ENCODE measurements around the gene HOXD13. TPM values are rescaled to one million over a fixed set of nuclear protein-coding genes. Genes with fewer than 3 reads are reported as not detected.

Gene HOXD13
- total and polyA plus RNA-seq, 2 of the 8 experiments (the other 6 are each of a cell fraction or from before 2014, with no cell fraction given): not detected

DNA sequence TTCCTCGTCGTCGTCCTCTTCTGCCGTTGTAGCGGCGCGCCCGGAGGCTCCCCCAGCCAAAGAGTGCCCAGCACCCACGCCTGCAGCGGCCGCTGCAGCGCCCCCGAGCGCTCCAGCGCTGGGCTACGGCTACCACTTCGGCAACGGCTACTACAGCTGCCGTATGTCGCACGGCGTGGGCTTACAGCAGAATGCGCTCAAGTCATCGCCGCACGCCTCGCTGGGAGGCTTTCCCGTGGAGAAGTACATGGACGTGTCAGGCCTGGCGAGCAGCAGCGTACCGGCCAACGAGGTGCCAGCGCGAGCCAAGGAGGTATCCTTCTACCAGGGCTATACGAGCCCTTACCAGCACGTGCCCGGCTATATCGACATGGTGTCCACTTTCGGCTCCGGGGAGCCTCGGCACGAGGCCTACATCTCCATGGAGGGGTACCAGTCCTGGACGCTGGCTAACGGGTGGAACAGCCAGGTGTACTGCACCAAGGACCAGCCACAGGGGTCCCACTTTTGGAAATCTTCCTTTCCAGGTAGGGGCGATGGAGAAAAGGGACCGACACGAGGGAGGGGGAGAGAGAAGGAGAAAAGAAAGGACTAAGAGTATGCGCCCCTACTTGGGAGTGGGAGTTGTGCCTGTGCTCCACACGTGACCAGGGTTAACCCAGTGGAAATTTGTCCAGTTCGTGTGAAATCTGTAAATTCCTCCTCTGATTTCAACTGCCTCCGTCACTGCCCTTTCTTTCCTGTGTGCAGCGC is 800 bp downstream of the HOXD13 start:
- H2AK5ac ChIP-seq (ENCODE audit: low read depth, low read length): no peak overlapping the region; the same call in 1 of the 2 replicates
- no peak overlapping the region for H3K56ac ChIP-seq (replicated peaks; ENCODE audit: insufficient read length, low read depth, low read length)
- DNase-seq (ENCODE audit: low read depth in 1 of 2, low spot score in 2 of 2) (peak in 1 of 2 experiments; percentile 72), FAIRE-seq (no peak)
- peaks cover 6% of the 10 kb centered on the region for H3K23me2 ChIP-seq (ENCODE audit: low read depth, low read length)
- 5% methylated on average over 42 of the region's 53 CpGs; no CpG with 5 or more reads in 1 of the 2 experiments for WGBS, 2 experiments (ENCODE audit: extremely low coverage in 1 of 2, insufficient coverage in 1 of 2, insufficient read length in 1 of 2, insufficient replicate concordance in 2 of 2, low coverage in 1 of 2, low lambda C conversion rate in 2 of 2, missing lambda C conversion rate in 1 of 2)
- peak overlapping the region in 2 of 4 experiments; percentile 6 to 51; a peak in 4 of 8 replicates for H3K4me3 ChIP-seq (ENCODE audit: extremely low read depth in 1 of 4, insufficient read depth in 2 of 4, low read depth in 3 of 4, low read length in 4 of 4)
- H2BK5ac ChIP-seq (ENCODE audit: low read depth, low read length): peak overlapping the region; percentile 32; the same call in 1 of the 2 replicates
- peaks cover 0 to 20% (median 11%) of the 10 kb centered on the region in 4 experiments; a peak in 6 of 7 replicates for H3K4me1 ChIP-seq (replicated peaks in 1 of 4; ENCODE audit: control insufficient read depth in 3 of 4, insufficient read depth in 4 of 4, low read length in 3 of 4)
- H3K9me3 ChIP-seq (ENCODE audit: insufficient read depth in 2 of 2, low read depth in 1 of 2, low read length in 1 of 2): no peaks in the 10 kb centered on the region; a peak in 1 of 4 replicates
- H3K79me2 ChIP-seq (ENCODE audit: control insufficient read depth in 1 of 2, insufficient read depth in 2 of 2, low read length in 2 of 2): no peaks in the 10 kb centered on the region
- peak overlapping the region; percentile 85; the same call in 1 of the 2 replicates for H2BK12ac ChIP-seq (ENCODE audit: low read depth, low read length)
- POLR2A ChIA-PET (ENCODE audit: partially characterized antibody): interaction anchor here (1.0 to 2.1 kb wide), 3 partner anchors 11 to 12 kb away, joined by 4 to 7 read pairs (median 6); no protein-coding TSS in a partner anchor
- H4K20me1 ChIP-seq (replicated peaks in 1 of 2; ENCODE audit: control insufficient read depth in 1 of 2, insufficient read depth in 2 of 2, low read length in 2 of 2): peaks cover 21 to 36% of the 10 kb centered on the region in 2 experiments
- H3K27ac ChIP-seq (ENCODE audit: low read depth, low read length): no peak overlapping the region
- CTCF ChIA-PET (ENCODE audit: partially characterized antibody): interaction anchor here (0.6 to 6.5 kb wide), 8 partner anchors 11 to 1630 kb away, joined by 3 to 130 read pairs (median 4); partner anchors contain the start of gene EVX2
- H3K14ac ChIP-seq (ENCODE audit: insufficient read length): no peak overlapping the region
- no peak overlapping the region for H3K9ac ChIP-seq (replicated peaks in 1 of 4; ENCODE audit: extremely low read depth in 1 of 4, low read depth in 3 of 4, low read length in 3 of 4)
- H4K5ac ChIP-seq (ENCODE audit: insufficient read length, low read depth, low read length): no peak overlapping the region
- H3K36me3 ChIP-seq (ENCODE audit: control insufficient read depth in 2 of 4, insufficient read depth in 4 of 4, low read length in 3 of 4): peaks cover 0 to 5% (median 0%) of the 10 kb centered on the region in 4 experiments; a peak in 1 of 8 replicates
- no peak overlapping the region for H2AFZ ChIP-seq (ENCODE audit: low read length)
- H2BK120ac ChIP-seq (replicated peaks; ENCODE audit: low read depth, low read length): no peak overlapping the region
- H3K79me1 ChIP-seq (ENCODE audit: low read depth, low read length): no peaks in the 10 kb centered on the region
- peak overlapping the region; percentile 40; the same call in 1 of the 2 replicates for H4K8ac ChIP-seq (ENCODE audit: extremely low read depth, insufficient read depth, low read length)
- H3K27me3 ChIP-seq (replicated peaks in 1 of 4; ENCODE audit: control insufficient read depth in 3 of 4, extremely low read depth in 1 of 4, insufficient read depth in 3 of 4, low read length in 3 of 4): peaks cover 79 to 98% (median 91%) of the 10 kb centered on the region in 4 experiments
- no peak overlapping the region for H3K4ac ChIP-seq (replicated peaks; ENCODE audit: insufficient read length, low read depth, low read length)
- peak overlapping the region; percentile 75; the same call in 1 of the 2 replicates for H3K18ac ChIP-seq (ENCODE audit: extremely low read depth, low read length)
- H2BK20ac ChIP-seq (ENCODE audit: low read length): peak overlapping the region; percentile 97
- peak overlapping the region; percentile 97; the same call in 1 of the 2 replicates for H2BK15ac ChIP-seq (ENCODE audit: low read length)
- H4K91ac ChIP-seq (replicated peaks; ENCODE audit: insufficient read length, low read length): no peak overlapping the region
- no peak overlapping the region for H3K23ac ChIP-seq (ENCODE audit: insufficient read length)
- peak overlapping the region; percentile 65 to 66 for H3K4me2 ChIP-seq (ENCODE audit: insufficient read depth in 1 of 2, low read depth in 2 of 2, low read length in 2 of 2)
- TF ChIP-seq NRF1 (IDR thresholded peaks at IDR 0.05; ENCODE audit: low read depth, low read length) (no peak), JUN (IDR thresholded peaks at IDR 0.05; ENCODE audit: low read depth, low read length) (no peak), SRF (IDR thresholded peaks at IDR 0.05; ENCODE audit: low read depth, low read length) (no peak), EZH2 (IDR thresholded peaks at IDR 0.05; ENCODE audit: low read depth, low read length, severe bottlenecking) (peak; percentile 95), RNF2 (IDR thresholded peaks at IDR 0.05; ENCODE audit: borderline replicate concordance, low read depth, low read length, missing control alignments, poor library complexity, severe bottlenecking) (peak; percentile 97), TCF12 (IDR thresholded peaks at IDR 0.05; ENCODE audit: low read depth, low read length) (no peak), KDM1A (IDR thresholded peaks at IDR 0.05; ENCODE audit: borderline replicate concordance, low read length) (no peak), SP2 (IDR thresholded peaks at IDR 0.05; ENCODE audit: low read length) (no peak), JUND (IDR thresholded peaks at IDR 0.05; ENCODE audit: low read length) (no peak), RAD21 (IDR thresholded peaks at IDR 0.05 in 1 of 2, conservative IDR thresholded peaks at IDR 0.05 in 1 of 2; ENCODE audit: low read depth in 2 of 2, low read length in 2 of 2) (no peak), TAF7 (optimal IDR thresholded peaks at IDR 0.05; ENCODE audit: borderline replicate concordance, low read depth, low read length) (no peak)

Measured in H1 (cell line).